A549 treated with AZD9567 at 1 μM for 4 hours (cell line): Measurements from ENCODE around the gene DDI1. TPM values are rescaled to one million over a fixed set of nuclear protein-coding genes. Genes with fewer than 3 reads are reported as not detected.

Experiments used
- total RNA-seq: library from RNA; stranded (reverse); fragments of 200-300 nt; extraction: Qiagen RNA extraction; gene quantifications from 5 replicates; pipeline ENCODE4 v1.2.3, GENCODE V29; 2022; ENCODE audit not compliant: insufficient read depth

The DDI1 gene
- not detected in 5 replicates for total RNA-seq

DNA sequence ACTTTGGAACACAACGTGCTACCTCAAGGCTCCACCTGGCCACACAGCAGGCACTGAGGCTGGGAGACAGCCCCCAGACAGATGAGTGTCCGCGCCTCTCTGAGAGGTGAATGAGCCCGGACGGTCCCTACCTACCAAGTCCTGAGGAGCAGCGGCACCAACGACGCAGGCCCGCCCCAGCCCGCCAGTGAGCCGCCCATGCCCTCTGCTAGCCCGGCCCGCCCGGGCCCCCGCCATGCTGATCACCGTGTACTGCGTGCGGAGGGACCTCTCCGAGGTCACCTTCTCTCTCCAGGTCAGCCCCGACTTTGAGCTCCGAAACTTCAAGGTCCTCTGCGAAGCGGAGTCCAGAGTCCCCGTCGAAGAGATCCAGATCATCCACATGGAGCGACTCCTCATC is at the start of gene DDI1:
Gene DDI1 (plus strand): TSS at position 53 of the 400 bp plus-strand sequence. CDS start 183 bp downstream, at position 236.

Other genes with a start within 250 kb of the DDI1 start
- 6.5 to 7.3 TPM (median 7.1 TPM) in 5 replicates for gene PDGFD, start 127.5 kb downstream of the DDI1 start, total RNA-seq